GM18870 (cell line): ENCODE data around the gene KAZN.

Experiments used
- ATAC-seq: cut with Tn5 transposase; IDR thresholded peaks from one replicate; pipeline ENCODE4 v1.9.1; 2021; ENCODE audit warnings: moderate library complexity; ENCODE audit not compliant: unreplicated experiment

Gene KAZN

GRCh38 chr1:15141935-15142539 lies 543.6 kb downstream of the KAZN start:
- no peak for ATAC-seq

GRCh38 chr1:15145327-15145726 lies 546.8 kb downstream of the KAZN start:
- no peak for ATAC-seq

GRCh38 chr1:15146142-15146680 lies 547.7 kb downstream of the KAZN start:
- ATAC-seq = no peak

GRCh38 chr1:15146971-15147376 lies 548.5 kb downstream of the KAZN start:
- ATAC-seq = no peak

GRCh38 chr1:15148004-15148403 lies 549.5 kb downstream of the KAZN start:
- no peak for ATAC-seq

GRCh38 chr1:15148475-15148874 lies 550.0 kb downstream of the KAZN start:
- no peak for ATAC-seq

GRCh38 chr1:15148941-15149340 lies 550.5 kb downstream of the KAZN start:
- ATAC-seq = no peak

- no peak for ATAC-seq
These were observed 551.9 kb downstream of the KAZN start for GRCh38 chr1:15150376-15150775.

- no peak for ATAC-seq
These were observed 552.9 kb downstream of the KAZN start for GRCh38 chr1:15151377-15151806.

GRCh38 chr1:15151871-15152270 lies 553.4 kb downstream of the KAZN start:
- no peak for ATAC-seq

- no peak for ATAC-seq
These were observed 554.1 kb downstream of the KAZN start for GRCh38 chr1:15152318-15153183.

- ATAC-seq = no peak
These were observed 554.8 kb downstream of the KAZN start, which contains the start of gene TMEM51 for GRCh38 chr1:15153184-15153841. Gene TMEM51 (plus strand): TSS chr1:15153747. CDS start chr1:15215088, 61,341 bp downstream.

GRCh38 chr1:15153842-15154479 lies 555.5 kb downstream of the KAZN start:
- no peak for ATAC-seq

GRCh38 chr1:15154480-15155036 lies 556.1 kb downstream of the KAZN start:
- no peak for ATAC-seq

GRCh38 chr1:15155191-15155590 lies 556.7 kb downstream of the KAZN start:
- no peak for ATAC-seq

- ATAC-seq = no peak
These were observed 557.6 kb downstream of the KAZN start for GRCh38 chr1:15155888-15156741.

GRCh38 chr1:15156807-15157380 lies 558.4 kb downstream of the KAZN start:
- no peak for ATAC-seq

- ATAC-seq = no peak
These were observed 559.3 kb downstream of the KAZN start for GRCh38 chr1:15157524-15158399.
